HEK293 (cell line): ENCODE data around the gene HPSE.

Experiments used
- FEZF1 ChIP-seq: fragments of 450-650 bp; formaldehyde crosslinking; IDR thresholded peaks from 2 replicates; pipeline ENCODE4 v1.5.1; 2016; ENCODE audit warnings: missing biosample characterization, missing genetic modification characterization
- HIC1 ChIP-seq: fragments of 450-650 bp; formaldehyde crosslinking; IDR thresholded peaks from 2 replicates; pipeline ENCODE4 v1.5.1; 2016; ENCODE audit warnings: missing biosample characterization, missing genetic modification characterization
- PATZ1 ChIP-seq: fragments of 450-650 bp; formaldehyde crosslinking; IDR thresholded peaks from 2 replicates; pipeline ENCODE4 v1.5.1; 2016; ENCODE audit warnings: missing biosample characterization, missing genetic modification characterization
- PRDM1 ChIP-seq: fragments of 450-650 bp; formaldehyde crosslinking; IDR thresholded peaks from 2 replicates; pipeline ENCODE4; 2016; ENCODE audit warnings: missing biosample characterization, missing genetic modification characterization
- PRDM4 ChIP-seq: fragments of 450-650 bp; formaldehyde crosslinking; IDR thresholded peaks from 2 replicates; pipeline ENCODE4 v1.5.1; 2017; ENCODE audit warnings: missing biosample characterization, missing genetic modification characterization
- PRDM6 ChIP-seq: fragments of 450-650 bp; formaldehyde crosslinking; IDR thresholded peaks from 2 replicates; pipeline ENCODE4 v1.5.1; 2017; ENCODE audit warnings: missing biosample characterization, missing genetic modification characterization
- SETDB1 ChIP-seq: IDR thresholded peaks from one replicate; pipeline ENCODE4 v1.6.1; 2017; ENCODE audit warnings: mild to moderate bottlenecking, low read length, moderate library complexity, mixed read lengths; ENCODE audit not compliant: insufficient read length
- SP3 ChIP-seq: fragments of 450-650 bp; formaldehyde crosslinking; IDR thresholded peaks from 2 replicates; pipeline ENCODE4 v1.5.1; 2016; ENCODE audit warnings: missing biosample characterization, missing genetic modification characterization
- TSHZ1 ChIP-seq: fragments of 450-650 bp; formaldehyde crosslinking; IDR thresholded peaks from 2 replicates; pipeline ENCODE4 v1.5.1; 2016; ENCODE audit warnings: missing biosample characterization, missing genetic modification characterization, borderline replicate concordance
- ZBTB17 ChIP-seq: fragments of 450-650 bp; formaldehyde crosslinking; IDR thresholded peaks from 2 replicates; pipeline ENCODE4 v1.5.1; 2016; ENCODE audit warnings: missing biosample characterization, missing genetic modification characterization
- ZBTB6 ChIP-seq: fragments of 450-650 bp; formaldehyde crosslinking; IDR thresholded peaks from 2 replicates; pipeline ENCODE4 v1.5.1; 2017; ENCODE audit warnings: missing biosample characterization, missing genetic modification characterization
- ZEB2 ChIP-seq: fragments of 450-650 bp; formaldehyde crosslinking; IDR thresholded peaks from 2 replicates; pipeline ENCODE4 v1.5.1; 2016; ENCODE audit warnings: missing biosample characterization, missing genetic modification characterization
- ZNF148 ChIP-seq: fragments of 450-650 bp; formaldehyde crosslinking; IDR thresholded peaks from 2 replicates; pipeline ENCODE4 v1.5.0; 2017; ENCODE audit warnings: missing biosample characterization, missing genetic modification characterization, borderline replicate concordance
- ZNF398 ChIP-seq: fragments of 450-650 bp; formaldehyde crosslinking; IDR thresholded peaks from 2 replicates; pipeline ENCODE4 v1.5.1; 2017; ENCODE audit warnings: missing biosample characterization, missing genetic modification characterization
- ZNF423 ChIP-seq: fragments of 450-650 bp; formaldehyde crosslinking; IDR thresholded peaks from 2 replicates; pipeline ENCODE4 v1.5.1; 2016; ENCODE audit warnings: missing biosample characterization, missing genetic modification characterization
- ZNF626 ChIP-seq: fragments of 450-650 bp; sonication (Bioruptor Pico); formaldehyde crosslinking; IDR thresholded peaks from 2 replicates; pipeline ENCODE4 v1.5.1; 2018; ENCODE audit warnings: missing biosample characterization, missing genetic modification characterization, inconsistent platforms
- ZNF658 ChIP-seq: fragments of 450-650 bp; formaldehyde crosslinking; IDR thresholded peaks from 2 replicates; pipeline ENCODE4; 2016; ENCODE audit warnings: missing biosample characterization, missing genetic modification characterization
- ZSCAN4 ChIP-seq: fragments of 450-650 bp; formaldehyde crosslinking; IDR thresholded peaks from 2 replicates; pipeline ENCODE4 v1.5.1; 2017; ENCODE audit warnings: missing biosample characterization, missing genetic modification characterization

Gene HPSE

GRCh38 chr4:83356899-83357661 lies 22.4 kb upstream of the HPSE start (continued):
- TF ChIP-seq ZNF148 (tag by site-specific recombination), result no peak
- no peak; the same call in 1 of the 2 replicates for TF ChIP-seq TSHZ1 (tag by site-specific recombination)
- TF ChIP-seq SP3, result no peak
- peak; percentile 70 for TF ChIP-seq ZEB2 (tag by site-specific recombination)
- TF ChIP-seq HIC1 (tag by site-specific recombination), result peak; percentile 30; the same call in 1 of the 2 replicates
- peak; percentile 98 for TF ChIP-seq PRDM4 (tag by site-specific recombination)
- no peak for TF ChIP-seq SETDB1
- TF ChIP-seq ZNF658, result no peak
- TF ChIP-seq FEZF1 (tag by site-specific recombination), result peak; percentile 74
- TF ChIP-seq ZNF423 (tag by site-specific recombination), result no peak
- TF ChIP-seq ZBTB6 (tag by site-specific recombination), result peak; percentile 96
- 0 out of 2 replicates have a peak, but pooled peaks have one; percentile 10 for TF ChIP-seq ZBTB17 (tag by site-specific recombination)
- TF ChIP-seq PRDM1 (tag by site-specific recombination), result peak; percentile 64; the same call in 1 of the 2 replicates
- 0 out of 2 replicates have a peak, but pooled peaks have one; percentile 20 for TF ChIP-seq ZSCAN4 (tag by site-specific recombination)
- peak; percentile 94 for TF ChIP-seq PRDM6 (tag by site-specific recombination)
- peak; percentile 52 for TF ChIP-seq ZNF398 (tag by site-specific recombination)
- 0 out of 2 replicates have a peak, but pooled peaks have one; percentile 17 for TF ChIP-seq PATZ1
- TF ChIP-seq ZNF626 (tag by site-specific recombination), result no peak
